Loucy (cell line): Measurements from ENCODE around the gene TNNT3.

Experiments
- EZH2phosphoT487 ChIP-seq: fragments of 200-600 bp; IDR thresholded peaks from 2 replicates; pipeline ENCODE4 v1.6.1; 2018; ENCODE audit warnings: antibody characterized with exemption, mild to moderate bottlenecking, moderate library complexity, borderline replicate concordance
- TF ChIP-seq, protein P1 (sequence below): fragments of 200-600 bp; sonication (generic); conservative IDR thresholded peaks from 2 replicates; pipeline ENCODE4 v1.5.1; 2014; ENCODE audit warnings: mild to moderate bottlenecking, antibody characterized with exemption, low read length

DNA sequence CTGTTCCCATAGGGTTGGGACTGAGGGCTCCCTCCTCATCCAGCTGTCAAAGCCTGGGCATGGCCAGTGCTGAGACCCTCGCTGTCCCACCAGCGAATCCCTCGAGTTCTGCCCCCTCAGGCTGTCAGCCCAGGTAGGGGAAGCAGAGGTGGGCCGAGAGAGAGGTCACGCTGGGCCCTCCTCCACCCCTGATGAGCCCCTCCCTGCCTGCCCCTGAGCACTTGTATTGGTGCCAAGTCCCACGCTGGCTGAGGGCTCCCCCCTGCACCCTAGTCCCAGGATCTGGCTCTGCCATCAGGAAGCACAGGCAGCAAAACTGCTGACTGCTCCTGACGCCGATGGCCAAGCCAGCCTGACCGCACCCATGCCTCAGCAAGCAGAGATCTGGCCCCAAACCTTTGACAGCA, 31.2 kb upstream of the TNNT3 start:
- TF ChIP-seq, protein P1, sequence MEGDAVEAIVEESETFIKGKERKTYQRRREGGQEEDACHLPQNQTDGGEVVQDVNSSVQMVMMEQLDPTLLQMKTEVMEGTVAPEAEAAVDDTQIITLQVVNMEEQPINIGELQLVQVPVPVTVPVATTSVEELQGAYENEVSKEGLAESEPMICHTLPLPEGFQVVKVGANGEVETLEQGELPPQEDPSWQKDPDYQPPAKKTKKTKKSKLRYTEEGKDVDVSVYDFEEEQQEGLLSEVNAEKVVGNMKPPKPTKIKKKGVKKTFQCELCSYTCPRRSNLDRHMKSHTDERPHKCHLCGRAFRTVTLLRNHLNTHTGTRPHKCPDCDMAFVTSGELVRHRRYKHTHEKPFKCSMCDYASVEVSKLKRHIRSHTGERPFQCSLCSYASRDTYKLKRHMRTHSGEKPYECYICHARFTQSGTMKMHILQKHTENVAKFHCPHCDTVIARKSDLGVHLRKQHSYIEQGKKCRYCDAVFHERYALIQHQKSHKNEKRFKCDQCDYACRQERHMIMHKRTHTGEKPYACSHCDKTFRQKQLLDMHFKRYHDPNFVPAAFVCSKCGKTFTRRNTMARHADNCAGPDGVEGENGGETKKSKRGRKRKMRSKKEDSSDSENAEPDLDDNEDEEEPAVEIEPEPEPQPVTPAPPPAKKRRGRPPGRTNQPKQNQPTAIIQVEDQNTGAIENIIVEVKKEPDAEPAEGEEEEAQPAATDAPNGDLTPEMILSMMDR, result no peak
- TF ChIP-seq EZH2phosphoT487, result no peak
